HG03139 (cell line): ENCODE measurements around the gene UFSP2.
"Not testable (repeated sequence)": the region's sequence is repeated elsewhere in the genome, so short reads cannot be mapped to it uniquely, and the experiment has no call there.

Source experiments
- ATAC-seq: cut with Tn5 transposase; IDR thresholded peaks from one replicate; pipeline ENCODE4 v1.9.1; 2021; ENCODE audit not compliant: unreplicated experiment

UFSP2 gene

DNA sequence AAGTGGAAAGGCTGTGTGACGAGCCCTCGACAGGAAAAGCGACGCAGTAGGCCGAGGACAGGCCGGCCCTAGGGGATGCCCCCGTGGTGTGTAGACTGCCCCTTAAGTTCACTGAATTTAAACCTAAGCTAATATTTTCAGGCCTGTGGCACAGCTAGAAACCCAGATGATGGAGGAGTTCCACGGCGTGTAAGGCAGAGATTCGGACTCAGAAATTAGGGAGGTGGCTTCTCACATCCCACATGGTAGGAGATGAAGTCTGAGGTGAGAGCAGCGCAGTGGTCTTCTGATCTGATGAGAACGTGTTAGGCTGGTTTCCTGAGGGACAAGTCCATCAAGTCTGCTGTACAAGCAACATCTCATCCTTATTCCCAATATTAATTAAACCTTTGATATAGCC is 37.8 kb downstream of the UFSP2 start:
- ATAC-seq, result no peak

DNA sequence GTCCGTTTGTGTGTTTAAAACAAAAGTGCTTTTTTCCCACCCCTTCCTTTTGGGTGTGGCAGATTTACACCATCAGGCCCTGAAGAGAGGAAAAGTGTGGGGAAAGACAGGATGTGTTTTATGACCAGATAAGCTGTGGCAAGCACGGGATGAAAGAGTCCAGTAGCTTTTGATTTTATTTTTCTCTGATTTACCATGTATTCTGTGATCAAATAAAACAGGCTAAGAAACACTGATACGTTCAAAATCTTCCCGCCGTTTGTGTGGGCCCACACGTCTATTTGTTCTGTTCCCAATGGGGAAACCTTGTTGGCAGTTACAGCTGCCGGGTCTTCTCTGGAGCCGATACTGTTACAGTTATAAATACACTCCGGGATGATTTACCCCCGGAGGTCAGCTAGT is 40.8 kb downstream of the UFSP2 start:
- ATAC-seq, result no peak

DNA sequence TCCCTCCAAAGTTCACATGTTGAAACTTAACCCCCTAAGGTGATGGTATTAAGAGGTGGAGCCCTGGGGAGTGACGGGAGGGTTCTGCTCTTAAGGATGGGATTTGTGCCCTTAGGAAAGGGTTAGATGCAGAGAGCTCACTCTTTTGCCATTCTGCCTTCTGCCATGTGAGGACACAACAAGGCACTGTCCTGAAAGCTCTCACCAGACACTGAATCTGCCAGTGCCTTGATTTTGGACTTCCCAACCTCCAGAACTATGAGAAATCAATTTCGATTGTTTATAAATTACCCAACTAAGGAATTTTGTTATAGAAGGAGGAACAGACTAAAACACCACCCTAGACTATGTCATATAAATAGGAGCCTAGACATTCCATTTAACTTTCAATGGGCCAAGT is 41.7 kb downstream of the UFSP2 start:
- ATAC-seq, result no peak

DNA sequence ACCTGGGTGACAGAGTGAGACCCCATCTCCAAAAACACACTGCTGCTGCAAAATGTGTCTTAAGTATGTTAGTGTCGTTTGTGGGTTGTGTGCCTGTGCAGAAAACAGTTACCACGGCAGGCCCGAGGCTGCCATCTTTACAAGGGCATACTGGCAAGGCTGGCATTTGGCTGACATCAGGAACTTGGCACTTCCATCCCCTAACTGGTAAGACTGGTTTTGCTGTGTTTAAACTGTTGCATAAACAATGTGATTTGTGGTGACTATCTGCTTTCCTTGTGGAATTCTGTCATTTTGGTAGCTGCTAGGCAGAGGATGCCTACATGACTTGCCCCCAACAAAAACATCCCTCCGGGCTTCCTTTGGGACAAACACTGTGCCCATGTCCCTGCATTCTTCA is 42.3 kb downstream of the UFSP2 start:
- no peak for ATAC-seq

DNA sequence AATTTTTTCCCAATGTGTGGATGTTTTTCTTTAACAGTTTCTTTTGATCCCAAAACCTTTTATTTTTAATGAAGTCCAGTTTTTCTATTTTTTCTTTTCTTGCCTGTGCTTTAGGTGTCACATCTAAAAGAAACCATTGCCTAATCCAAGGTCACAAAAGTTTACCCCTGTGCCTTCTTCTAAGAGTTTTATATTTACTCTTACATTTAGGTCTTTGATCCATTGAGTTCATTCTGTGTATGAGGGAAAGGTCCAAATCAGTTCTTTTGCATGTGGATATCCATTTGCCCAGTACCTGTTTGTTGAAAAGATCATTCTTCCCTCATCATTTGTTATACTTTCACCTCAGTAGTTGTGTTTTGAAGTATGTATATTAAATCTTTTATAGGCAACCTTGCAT is 43.0 kb downstream of the UFSP2 start:
- ATAC-seq, result no peak

DNA sequence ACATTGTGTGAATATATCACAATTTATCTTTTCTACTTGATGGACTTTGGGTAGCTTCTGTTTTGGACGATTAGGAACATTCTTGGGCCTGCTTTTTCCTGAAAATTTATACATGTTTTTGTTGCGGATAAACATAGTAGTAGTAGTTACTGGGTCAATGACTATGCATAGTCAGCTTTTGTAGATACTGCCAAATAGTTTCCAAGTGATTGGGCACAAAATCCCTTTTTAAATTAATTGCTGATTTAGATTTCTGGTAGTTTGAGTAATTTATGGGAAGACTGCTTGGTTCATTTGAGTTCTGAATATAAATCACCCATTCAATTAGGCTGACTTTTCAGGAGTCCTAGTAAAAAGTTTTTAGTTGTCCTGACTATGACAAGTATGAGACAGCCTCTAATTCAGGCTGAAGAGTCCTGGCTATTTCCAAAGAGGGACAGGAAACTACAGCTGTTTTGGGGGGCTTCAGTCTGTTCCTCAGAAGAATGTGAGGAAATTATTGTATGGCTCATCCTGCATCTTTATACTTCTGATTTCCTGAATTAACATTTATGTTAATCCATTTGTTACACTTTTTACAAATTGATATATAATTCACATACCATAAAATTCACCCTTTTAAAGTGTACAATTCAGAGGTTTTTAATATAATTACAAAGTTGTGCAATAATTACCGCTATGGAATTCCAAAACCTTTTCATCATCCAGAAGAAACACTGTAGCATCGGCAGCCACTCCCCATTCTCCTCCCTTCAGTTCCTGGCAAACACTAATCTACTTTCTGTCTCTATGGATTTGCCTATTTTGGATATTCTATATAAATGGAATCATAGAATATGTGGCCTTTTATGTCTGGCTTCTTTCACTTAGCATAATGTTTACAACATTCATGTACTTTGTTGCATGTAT is 44.2 kb downstream of the UFSP2 start:
- no peak for ATAC-seq

DNA sequence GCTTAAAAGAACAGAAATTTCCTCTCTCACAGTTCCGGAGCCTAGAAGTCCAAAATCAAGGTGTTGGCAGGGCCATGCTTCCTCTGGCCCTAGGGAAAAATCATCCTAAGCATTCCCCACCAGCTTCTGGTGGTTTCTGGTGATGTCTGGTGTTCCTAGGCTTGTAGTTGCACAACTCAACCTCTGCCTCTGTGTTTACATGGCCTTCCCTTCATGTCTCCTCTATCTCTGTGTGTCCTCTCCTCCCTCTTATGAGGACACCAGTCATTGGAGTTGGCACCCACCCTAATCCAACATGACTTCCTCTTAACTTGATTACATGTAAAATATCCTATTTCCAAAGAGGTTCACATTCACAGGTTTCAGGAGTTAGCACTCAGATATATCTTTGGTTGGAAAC is 45.4 kb downstream of the UFSP2 start:
- no peak for ATAC-seq

DNA sequence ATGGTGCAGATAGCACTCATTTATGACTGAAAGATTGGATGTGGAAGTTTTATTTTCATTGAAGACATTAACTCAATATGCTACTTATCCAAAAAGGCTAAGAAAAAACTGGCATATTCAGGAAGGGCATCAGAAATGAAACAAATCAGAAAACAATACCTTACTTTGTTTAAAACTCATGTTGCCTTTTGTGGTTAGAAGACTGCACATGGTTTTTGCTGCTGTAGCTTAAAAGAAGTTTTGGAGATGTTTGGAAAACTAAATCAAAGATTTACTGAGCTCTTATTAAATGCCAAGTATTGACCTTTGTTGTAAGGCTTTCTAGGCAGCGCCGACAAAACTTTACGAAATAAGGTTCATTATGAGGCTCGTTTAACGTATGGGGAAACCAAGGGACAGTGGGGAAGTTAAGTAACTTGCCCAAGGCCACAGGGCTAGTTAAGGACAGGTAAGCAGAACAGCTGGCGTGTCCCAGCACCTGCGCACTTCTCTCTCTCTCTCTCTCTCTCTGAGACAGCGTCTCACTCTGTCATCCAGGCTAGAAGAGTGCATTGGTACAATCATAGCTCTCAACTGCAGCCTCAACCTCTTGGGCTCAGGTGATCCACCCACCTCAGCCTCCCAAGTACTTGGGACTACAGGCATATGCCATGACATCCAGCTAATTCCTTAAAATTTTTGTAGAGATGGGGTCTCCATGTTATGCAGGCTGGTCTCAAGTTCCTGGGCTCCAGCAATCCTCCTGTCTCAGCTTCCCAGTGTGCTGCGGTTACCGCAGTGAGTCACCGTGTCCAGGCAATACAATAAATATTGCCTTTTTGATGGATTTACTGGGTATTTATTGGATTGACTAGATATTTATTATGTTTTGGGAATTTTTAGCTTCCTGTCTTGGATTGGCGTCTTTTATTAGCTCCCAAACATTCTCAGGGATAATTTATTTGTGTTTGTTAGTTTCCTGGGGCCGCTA is 46.2 kb downstream of the UFSP2 start:
- no peak for ATAC-seq

DNA sequence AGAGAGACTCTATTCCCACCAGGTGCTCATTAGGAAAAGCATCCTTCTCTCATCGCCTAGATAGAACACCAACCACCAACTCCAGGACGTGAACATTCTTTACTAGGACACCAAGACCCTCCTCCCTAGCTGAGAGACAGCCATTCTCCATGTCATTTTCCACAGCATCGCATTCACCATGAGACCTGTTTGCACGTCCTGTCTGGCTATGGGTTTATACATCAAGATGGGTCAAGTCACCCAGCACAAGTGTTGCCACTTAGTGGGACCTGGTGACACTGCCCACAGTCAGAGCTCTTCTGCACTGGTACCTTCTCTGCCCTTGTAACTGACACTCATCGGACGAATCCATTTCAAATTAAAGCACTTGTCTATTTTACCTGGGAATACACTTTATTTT is 47.5 kb downstream of the UFSP2 start:
- ATAC-seq, result no peak

DNA sequence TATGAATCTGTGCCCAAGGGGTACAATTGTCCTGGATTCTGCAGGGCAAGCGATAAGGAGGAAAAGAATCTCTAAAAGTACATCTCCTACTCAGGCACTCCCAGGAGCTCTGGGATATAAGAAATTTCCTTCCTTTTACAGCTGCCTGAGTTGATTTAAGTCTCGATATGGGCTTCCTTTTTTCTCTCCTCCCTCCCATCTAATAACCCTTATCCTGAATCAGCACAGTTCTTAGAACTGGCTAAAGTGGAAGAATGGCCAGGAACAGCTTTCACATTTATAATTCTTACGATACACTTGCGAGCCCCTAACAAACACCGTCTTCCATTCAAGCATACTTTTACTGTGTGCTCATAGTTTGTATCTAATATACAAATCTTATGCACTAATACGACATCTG is 51.2 kb downstream of the UFSP2 start:
- no peak for ATAC-seq

DNA sequence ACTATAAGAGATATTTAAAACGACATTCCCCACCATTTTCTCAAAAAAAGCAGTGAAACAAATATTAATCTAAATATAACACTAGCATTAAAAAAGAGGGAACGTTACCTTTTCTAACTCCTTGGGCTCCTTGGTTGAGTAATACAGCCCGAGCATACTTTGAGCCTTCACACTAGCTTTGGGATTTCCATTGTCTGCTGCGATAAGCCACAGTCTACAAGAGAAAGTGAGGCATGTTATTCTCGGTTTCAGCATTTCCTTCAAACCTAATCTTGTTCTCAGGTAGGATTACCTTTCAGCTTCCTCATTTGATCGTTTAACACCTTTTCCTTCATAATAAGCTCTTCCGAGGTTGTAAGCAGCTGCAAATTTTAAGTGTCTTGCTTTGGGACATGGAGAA is 51.7 kb downstream of the UFSP2 start:
- ATAC-seq, result no peak

DNA sequence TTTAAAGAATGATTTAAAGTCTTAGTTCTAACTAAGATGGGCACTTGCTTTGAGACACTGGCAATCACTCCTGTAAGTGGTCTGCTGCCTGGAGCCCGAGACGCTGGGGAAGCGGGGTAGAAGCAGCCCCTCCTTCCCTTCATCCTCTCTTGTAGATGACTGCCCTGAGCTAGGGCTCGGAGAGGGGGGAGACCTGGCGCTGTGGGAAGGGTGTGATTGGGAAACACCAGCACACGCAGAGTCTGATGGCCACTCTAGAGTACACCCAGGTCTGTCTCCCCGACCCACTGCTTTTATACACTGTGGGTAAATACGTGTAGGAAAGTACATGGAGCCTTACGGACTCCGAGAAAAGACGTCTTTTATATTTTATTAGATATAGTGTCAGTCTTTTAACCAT is 54.1 kb downstream of the UFSP2 start:
- ATAC-seq, result no peak

DNA sequence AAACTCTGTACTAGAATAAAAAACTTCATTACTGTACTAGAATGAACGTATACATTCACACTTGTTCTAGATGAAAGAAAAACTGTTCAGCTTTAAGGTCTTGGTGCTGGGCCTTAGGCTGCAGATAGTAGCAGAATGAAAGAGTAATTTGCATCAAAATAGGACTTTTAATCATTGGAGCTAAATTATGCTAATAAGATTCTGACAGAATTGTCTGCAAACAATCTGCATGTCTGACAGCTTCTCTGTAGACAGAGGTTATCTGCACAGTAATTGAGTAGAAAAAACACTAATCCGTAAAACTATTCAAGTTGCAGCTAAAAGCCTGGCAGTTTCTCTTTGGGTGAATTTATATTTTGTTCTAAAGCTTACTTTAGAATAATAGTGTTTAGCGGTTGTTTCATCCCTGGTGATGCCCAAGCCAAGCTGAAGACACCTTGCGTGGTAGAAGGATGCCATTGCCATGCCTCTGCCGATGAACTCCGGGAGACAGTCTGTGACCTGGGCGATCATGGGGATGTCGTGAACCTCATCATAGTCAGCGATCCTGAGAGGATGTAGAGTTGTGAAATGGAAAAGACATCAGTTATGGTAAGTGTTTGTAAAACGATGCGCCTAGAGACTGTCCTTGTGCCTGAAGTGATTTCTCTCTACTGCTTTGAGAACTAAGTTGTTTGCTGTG is 55.4 kb downstream of the UFSP2 start:
- no peak for ATAC-seq

DNA sequence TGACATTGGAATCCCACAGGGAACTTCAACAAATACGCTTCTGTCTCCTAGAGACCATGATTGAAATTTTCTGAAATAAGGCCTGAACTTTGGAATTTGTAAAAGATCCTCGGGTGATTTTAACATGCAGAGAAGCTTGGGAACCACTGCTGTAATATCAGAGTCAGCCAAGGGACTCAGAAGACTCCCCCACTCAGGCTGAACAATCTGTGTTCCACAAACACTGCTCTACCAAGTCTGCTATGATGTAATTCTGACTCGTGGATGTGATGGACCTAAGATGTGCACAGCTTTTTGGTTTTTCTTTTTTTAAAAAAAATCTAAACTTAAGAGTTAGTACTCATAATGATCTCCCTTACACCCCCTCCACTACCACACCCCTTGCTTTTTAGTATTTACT is 56.0 kb downstream of the UFSP2 start:
- ATAC-seq, result no peak

DNA sequence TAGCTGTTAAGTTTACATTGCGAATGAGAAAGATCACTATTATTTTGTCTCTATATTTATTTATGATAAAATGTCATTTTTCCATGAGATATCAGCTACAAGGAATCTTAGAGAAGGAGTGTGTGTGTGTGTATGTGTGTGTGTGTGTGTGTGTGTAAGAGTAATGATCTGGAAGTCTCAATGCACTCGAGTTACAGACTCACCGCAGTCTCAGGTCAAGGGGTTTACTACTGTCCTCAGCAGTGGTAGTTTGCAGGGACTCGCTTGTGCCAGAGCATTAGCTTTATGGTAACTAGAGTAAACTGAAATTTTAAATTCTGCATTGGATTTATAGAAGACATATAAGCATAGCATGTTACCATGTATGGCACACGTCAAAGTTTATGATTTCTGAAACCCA is 60.9 kb downstream of the UFSP2 start:
- no peak for ATAC-seq

DNA sequence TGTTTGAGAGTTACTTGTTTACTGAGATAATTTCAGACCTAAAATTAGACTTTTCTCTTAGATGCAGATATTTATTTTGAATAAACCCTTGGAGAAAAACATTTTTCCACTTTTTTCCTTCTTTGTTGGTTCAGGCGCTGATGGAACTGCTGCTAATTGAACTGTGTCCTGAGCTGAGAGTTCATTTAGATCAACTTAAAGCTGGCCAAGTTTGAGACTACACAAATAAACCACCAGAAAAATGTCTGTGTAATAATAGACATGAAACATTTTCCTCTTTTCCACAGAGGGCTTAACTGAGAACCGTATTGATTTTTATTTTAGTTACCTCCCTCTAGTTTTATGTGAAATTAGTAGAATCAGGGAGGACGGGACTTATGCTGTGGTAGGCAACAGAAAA is 62.5 kb downstream of the UFSP2 start:
- ATAC-seq, result no peak

DNA sequence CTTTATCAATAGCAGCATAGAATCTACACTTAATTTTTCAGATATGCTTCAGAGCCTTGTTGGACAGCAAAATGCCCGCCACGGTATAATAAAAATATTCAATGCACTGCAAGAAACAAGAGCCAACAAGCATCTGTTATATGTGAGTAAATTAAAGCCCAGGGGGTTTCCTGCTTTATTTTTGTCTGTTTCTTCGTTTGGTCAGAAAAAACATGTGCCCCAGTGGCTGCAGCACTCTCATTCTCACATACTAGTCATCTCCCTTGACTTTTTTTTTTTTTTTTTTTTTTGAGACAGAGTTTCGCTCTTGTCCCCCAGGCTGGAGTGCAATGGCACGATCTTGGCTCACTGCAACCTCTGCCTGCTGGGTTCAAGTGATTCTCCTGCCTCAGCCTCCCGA is 63.2 kb downstream of the UFSP2 start:
- ATAC-seq, result not testable (repeated sequence)

DNA sequence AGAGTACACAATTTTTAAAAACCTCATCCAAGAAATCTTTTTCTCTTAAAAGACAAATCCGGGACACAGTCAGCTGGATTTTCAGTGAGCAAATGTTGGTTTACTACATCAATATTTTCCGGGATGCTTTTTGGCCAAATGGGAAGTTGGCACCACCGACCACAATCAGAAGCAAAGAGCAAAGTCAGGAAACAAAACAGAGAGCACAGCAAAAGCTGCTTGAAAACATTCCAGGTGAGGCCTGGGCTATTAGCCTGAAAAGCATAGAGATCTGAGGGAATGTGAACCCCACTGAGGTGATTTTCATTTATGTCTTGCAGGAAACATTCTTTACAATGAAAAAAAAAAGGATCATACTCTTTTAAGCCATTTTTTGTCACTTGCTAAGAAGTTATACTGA is 63.9 kb downstream of the UFSP2 start:
- no peak for ATAC-seq

DNA sequence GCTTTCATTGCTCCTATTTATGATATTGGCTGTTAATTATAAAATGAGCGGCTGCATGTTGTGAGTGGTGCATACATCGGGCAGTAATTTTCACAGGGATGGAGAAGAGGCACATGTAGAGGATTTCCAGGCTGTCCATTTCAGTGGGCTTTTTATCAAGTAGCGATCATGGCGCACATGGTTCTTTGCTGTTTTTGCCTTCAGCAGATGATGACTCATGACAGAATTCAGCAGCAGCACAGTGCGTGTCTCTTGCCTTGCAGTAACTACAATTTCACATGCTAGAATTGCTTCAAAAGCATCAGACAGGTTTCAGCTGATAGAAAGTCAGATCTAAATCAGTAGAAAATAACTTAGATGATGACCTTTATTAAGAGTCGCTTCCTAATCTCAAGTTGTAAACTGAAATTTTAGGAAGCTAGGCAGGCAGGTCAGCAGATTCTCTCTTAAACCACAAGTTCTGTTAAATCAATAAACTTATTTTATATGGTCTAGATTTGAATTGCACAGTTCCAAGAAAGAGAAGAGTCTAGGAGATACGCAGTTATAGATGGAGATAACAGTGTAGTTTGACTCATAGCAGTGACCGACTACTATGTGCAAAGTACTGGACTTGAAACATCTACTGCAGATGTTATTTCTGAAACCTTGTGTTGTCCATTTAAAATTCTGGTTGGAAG is 65.9 kb downstream of the UFSP2 start:
- no peak for ATAC-seq

DNA sequence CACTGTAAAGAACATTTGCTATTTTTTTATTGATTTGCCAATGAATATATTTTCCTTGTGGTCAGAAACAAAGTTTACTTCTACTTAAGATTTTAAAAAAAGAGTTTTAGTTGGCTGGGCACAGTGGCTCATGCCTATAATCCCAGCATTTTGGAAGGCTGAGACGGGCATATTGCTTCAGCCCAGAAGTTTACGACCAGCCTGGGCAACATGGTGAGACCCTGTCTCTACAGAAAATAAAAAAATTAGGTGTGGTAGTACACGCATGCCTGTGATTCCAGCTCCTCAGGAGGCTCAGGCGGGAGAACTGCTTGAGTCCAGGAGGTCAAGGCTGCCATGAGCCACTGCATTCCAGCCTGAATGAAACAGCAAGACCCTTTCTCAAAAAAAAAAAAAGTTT is 66.8 kb downstream of the UFSP2 start:
- no peak for ATAC-seq

DNA sequence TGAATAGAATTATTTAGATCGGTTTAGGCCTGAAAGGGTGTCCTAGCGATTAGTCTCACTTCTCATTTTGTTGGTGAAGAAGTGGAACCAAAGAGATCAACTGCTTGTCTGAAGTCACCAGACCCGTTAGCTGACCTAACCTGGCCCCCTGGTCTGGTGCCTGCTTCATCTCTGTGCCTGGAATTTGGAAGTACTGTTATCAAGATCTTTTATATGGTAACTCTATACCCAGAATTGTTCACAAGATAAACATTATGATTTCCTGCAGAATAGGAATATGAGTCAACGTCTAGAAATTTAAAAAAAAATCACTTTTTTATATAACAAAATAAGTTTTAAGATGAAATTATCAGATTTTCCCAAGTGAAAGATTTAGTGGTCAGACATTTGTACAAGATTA is 67.2 kb downstream of the UFSP2 start:
- no peak for ATAC-seq
